Right lobe of liver (tissue), 6 donors: Measurements from ENCODE around the gene KCNMA1. TPM values are rescaled to one million over a fixed set of nuclear protein-coding genes. Genes with fewer than 3 reads are reported as not detected.

Experiments used
- ATAC-seq, 4 donors: fragments of 200-7000 bp; cut with Tn5 transposase; one replicate each; pipeline ENCODE4 v1.9.1; 2020; ENCODE audit warnings: mild to moderate bottlenecking in 4 of 4, moderate library complexity in 4 of 4
- DNase-seq, 3 donors: peaks; one replicate each; pipeline ENCODE4 v3.0.0-alpha.2; 2020
- H3K27ac ChIP-seq, 3 donors: fragments of 200-600 bp; one replicate each; pipeline ENCODE4 v1.8.0; 2022
- H3K27me3 ChIP-seq, 2 donors: fragments of 200-600 bp; one replicate each; pipeline ENCODE4 v1.8.0; 2022
- H3K36me3 ChIP-seq, 4 donors: fragments of 200-600 bp; sonication (generic) in 1 of 4; one replicate each; pipeline versions ENCODE4 v1.5.1 to v1.8.0; 2017 to 2022; ENCODE audit warnings: control low read depth in 1 of 4
- H3K4me1 ChIP-seq, 4 donors: fragments of 200-600 bp; sonication (generic) in 1 of 4; one replicate each; pipeline versions ENCODE4 v1.5.1 to v1.8.0; 2017 to 2022; ENCODE audit warnings: control low read depth in 1 of 4
- H3K4me3 ChIP-seq, 3 donors: fragments of 200-600 bp; one replicate each; pipeline ENCODE4 v1.8.0; 2022
- H3K9me3 ChIP-seq, 4 donors: fragments of 200-600 bp; sonication (generic) in 1 of 4; one replicate each; pipeline versions ENCODE4 v1.5.1 to v1.8.0; 2017 to 2022; ENCODE audit warnings: control low read depth in 1 of 4
- POLR2A ChIP-seq: fragments of 450-650 bp; IDR thresholded peaks from one replicate; pipeline ENCODE4 v1.6.1; 2017; ENCODE audit warnings: antibody characterized with exemption, mild to moderate bottlenecking
- WGBS: methylation state at CpG from one replicate; pipeline ENCODE4 v1.1.6; 2018; ENCODE audit warnings: low coverage, low lambda C conversion rate; ENCODE audit not compliant: insufficient coverage; ENCODE audit errors: missing lambda C conversion rate; 5-methylcytosine and 5-hydroxymethylcytosine counted together
- intact Hi-C, 2 donors: fragments of 100-400 bp; cut with DNase I; formaldehyde crosslinking; loops; one replicate each; pipeline versions ENCODE4 v1.11.2 to v1.14.1; 2022
- total RNA-seq, 6 experiments: library from RNA; depleted of rRNA in 2 of 6; stranded (reverse); fragments of >200 nt in 2 of 6; fragmentation: NEBNext Ultra II Directional in 3 of 6; extraction: Animal tissue kit (Norgen Biotek cat#: 25700) in 3 of 6; gene quantifications; one replicate each; pipeline versions ENCODE4 v1.1.0 to v1.2.4, GENCODE V29; 2016 to 2023
- TF ChIP-seq, protein P1 (sequence below), 4 donors: fragments of 200-600 bp in 3 of 4; fragments of 450-650 bp in 1 of 4; IDR thresholded peaks; one replicate each; pipeline versions ENCODE4 v1.5.1 to v1.8.0; 2016 to 2022; ENCODE audit warnings: antibody characterized with exemption in 4 of 4, mild to moderate bottlenecking in 2 of 4
- donor health status: DM: no; HTN: yes; CAD: no.
- donor health status: DM: no; HTN: no; CAD: no.
- donor health status: DM: no; HTN: no; CAD: no.
- donor health status: DM: no; HTN: yes; CAD: no.
- donor health status: DM: no; HTN: yes; CAD: no.

Gene KCNMA1
- total RNA-seq, 6 experiments from 2014 or later: 5.7 to 48.0 (median 15.1) TPM

DNA sequence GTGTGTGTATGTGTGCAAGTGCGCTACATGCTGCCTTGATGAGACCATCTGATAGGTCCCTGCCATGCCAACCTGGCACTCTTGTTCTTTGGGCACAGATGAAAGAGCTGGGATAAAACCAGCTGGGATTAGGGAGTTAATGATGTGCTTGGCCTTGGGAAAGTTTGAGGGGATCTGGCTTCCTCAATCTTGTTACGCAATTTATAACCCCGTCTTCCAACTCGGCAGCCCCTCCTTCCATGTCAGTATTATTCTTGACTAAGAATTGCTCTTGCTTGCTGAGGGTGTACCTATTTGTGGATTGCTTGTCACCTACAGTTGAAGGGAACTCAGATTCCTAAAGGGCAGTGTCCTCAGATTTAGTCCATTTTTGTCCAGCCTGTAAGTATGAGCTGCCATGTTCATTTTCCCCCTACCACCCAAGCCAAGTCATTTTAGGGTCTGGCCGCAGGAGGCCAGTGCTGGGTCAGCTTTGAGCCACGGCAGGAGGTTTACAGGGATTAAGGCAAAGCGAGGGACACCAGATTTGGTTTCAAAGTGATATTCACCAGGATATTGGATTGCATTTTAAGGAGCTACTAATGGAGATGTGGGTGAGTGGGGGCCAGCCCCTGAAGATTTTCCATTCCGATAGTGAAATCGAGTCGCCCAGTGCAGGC, 34.1 kb upstream of the KCNMA1 start:
- 71% methylated on average over 7 of the region's 10 CpGs for WGBS
- H3K36me3 ChIP-seq: no peaks in the 10 kb centered on the region
- H3K9me3 ChIP-seq: no peaks in the 10 kb centered on the region
- no peaks in the 10 kb centered on the region for H3K27me3 ChIP-seq
- ATAC-seq (no peak), DNase-seq (no peak)
- H3K27ac ChIP-seq: no peak overlapping the region
- intact Hi-C loops: no loop called here
- H3K4me1 ChIP-seq: no peaks in the 10 kb centered on the region
- no peak overlapping the region for H3K4me3 ChIP-seq
- TF ChIP-seq POLR2A: no peak
- TF ChIP-seq, protein P1, sequence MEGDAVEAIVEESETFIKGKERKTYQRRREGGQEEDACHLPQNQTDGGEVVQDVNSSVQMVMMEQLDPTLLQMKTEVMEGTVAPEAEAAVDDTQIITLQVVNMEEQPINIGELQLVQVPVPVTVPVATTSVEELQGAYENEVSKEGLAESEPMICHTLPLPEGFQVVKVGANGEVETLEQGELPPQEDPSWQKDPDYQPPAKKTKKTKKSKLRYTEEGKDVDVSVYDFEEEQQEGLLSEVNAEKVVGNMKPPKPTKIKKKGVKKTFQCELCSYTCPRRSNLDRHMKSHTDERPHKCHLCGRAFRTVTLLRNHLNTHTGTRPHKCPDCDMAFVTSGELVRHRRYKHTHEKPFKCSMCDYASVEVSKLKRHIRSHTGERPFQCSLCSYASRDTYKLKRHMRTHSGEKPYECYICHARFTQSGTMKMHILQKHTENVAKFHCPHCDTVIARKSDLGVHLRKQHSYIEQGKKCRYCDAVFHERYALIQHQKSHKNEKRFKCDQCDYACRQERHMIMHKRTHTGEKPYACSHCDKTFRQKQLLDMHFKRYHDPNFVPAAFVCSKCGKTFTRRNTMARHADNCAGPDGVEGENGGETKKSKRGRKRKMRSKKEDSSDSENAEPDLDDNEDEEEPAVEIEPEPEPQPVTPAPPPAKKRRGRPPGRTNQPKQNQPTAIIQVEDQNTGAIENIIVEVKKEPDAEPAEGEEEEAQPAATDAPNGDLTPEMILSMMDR (IDR thresholded peaks at IDR 0.05): no peak

DNA sequence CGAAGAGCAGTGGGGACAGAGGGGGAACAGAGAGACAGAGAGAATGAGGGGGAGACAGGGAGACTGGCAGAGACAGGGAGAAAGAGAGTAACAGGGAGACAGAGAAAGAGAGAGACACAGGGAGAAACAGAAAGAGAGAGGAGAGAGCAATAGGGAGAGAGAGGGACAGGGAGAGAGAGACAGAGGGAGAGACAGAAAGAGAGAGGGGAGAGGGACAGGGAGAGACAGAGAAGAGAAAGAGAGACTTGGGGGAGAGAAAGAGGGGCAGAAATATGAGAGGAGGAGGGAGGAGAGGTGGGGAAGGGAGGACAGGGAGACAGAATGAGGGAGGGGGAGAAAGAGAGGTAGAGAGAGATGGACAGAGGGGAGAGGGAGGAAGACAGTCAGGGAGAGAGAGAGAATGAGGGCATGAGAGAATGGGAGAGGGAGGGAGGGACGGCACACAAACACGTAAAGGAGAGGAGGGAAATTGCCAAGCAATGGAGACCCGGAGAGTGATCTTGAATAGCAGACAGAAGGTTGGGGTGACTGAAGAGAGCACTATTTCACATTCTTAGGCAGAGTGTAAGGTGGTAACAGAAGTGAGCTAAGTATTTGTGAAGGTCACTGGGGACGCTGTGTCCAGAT, 33.3 kb upstream of the KCNMA1 start:
- intact Hi-C loops: no loop called here
- Histone ChIP-seq H3K4me3 (no peak overlapping the region), H3K9me3 (no peaks in the 10 kb centered on the region), H3K27me3 (no peaks in the 10 kb centered on the region), H3K36me3 (no peaks in the 10 kb centered on the region), H3K4me1 (no peaks in the 10 kb centered on the region), H3K27ac (no peak overlapping the region)
- ATAC-seq (no peak), DNase-seq (no peak)
- 40% methylated on average over 5 of the region's 5 CpGs for whole genome bisulfite sequencing
- TF ChIP-seq, protein P1 (IDR thresholded peaks at IDR 0.05): no peak
- no peak for TF ChIP-seq POLR2A

DNA sequence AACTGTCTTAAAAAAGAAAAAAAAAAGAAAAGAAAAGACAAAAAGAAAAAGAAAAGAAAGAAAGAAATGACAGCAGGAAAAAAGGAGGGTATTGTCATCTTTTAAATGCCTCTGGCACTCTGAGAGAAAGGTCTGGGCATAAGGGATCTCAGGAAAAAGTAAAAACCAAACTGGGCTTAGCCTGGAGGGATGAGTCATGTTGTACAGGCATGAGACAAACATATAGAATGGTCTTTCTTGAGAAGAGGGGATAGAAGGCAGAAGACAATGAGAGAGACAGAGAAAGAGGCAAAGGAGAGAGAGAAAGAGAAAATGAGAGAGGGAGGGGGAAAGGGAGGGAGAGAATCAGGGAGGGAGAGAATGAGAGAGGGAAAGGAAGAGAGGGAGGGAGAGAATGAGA, 32.3 kb upstream of the KCNMA1 start:
- no peaks in the 10 kb centered on the region for H3K4me1 ChIP-seq
- intact Hi-C loops: no loop called here
- ATAC-seq: no peak

DNA sequence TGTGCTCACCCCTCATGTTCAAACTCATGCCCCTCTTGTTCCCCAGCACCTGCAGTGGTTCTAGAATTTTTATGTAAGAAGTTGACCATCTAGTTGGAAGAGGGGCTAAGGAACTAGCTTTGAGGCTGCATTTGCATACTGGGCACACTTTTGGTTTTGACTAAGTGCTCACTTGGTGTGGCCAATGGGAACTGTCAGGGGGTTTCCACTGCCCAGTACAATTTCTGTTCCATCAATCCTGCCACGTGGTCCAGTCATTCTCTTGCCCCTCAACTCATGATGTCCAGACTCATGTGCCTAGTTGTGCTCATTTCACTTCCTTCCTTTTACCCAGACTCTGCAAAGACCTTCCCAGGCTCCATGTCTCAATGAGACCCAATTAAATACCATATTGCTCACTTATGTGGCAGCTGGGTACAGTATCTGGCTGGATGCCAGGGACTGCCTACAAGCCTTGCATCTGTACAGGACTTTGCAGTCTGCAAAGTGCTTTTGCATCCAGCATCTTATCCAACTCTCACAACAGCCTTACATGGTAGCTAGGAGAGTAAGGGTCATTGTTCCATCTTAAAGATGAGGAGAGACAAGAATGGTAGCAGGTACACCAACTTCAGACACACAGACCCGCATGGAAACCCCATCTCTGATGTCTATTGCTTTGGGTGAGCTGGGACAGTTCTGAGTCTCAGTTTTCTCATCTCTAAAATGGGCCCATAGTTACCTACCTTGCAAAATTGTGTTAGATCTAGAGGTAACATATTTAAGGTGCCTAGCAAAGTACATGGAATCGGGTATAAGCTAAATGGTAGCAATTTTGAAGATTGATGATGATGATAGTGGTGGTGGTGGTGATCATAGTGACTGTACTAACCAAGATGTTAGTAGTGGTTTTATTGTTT, 30.1 kb upstream of the KCNMA1 start:
- no peaks in the 10 kb centered on the region for H3K4me1 ChIP-seq
- no peaks in the 10 kb centered on the region for H3K9me3 ChIP-seq
- no peak for DNase-seq
- intact Hi-C loops: no loop called here
- H3K27ac ChIP-seq: no peak overlapping the region
- H3K4me3 ChIP-seq: no peak overlapping the region
- no peaks in the 10 kb centered on the region for H3K27me3 ChIP-seq
- TF ChIP-seq, protein P1 (IDR thresholded peaks at IDR 0.05): no peak
- TF ChIP-seq POLR2A: no peak
- WGBS: 90% methylated on average over 1 of the region's 3 CpGs
- no peaks in the 10 kb centered on the region for H3K36me3 ChIP-seq
- ATAC-seq: no peak

More for the DNA sequence above, 32.3 kb upstream of the KCNMA1 start:
- H3K4me3 ChIP-seq: no peak overlapping the region
- DNase-seq: no peak
- H3K27ac ChIP-seq: no peak overlapping the region
- no peaks in the 10 kb centered on the region for H3K9me3 ChIP-seq
- TF ChIP-seq, protein P1 (IDR thresholded peaks at IDR 0.05): no peak
- no peak for TF ChIP-seq POLR2A
- no peaks in the 10 kb centered on the region for H3K27me3 ChIP-seq
- no peaks in the 10 kb centered on the region for H3K36me3 ChIP-seq
